RKO (cell line): ENCODE data around the gene RABIF.
A peak's percentile ranks its signal among the peaks of the same experiment; 100 is the strongest.
"Not testable (repeated sequence)": the region's sequence is repeated elsewhere in the genome, so short reads cannot be mapped to it uniquely, and the experiment has no call there.

ENCODE experiments used
- DNase-seq: peaks from one replicate; pipeline ENCODE4 v3.0.0-alpha.2; 2016; ENCODE audit warnings: low spot score

Gene RABIF

GRCh38 chr1:202888531-202889360 is at the start of gene RABIF:
Gene RABIF (minus strand): TSS chr1:202889149. CDS start chr1:202889098, 51 bp downstream.
- peak; percentile 96 for DNase-seq

GRCh38 chr1:202938287-202938925 is 49.5 kb upstream of the RABIF start:
- no peak for DNase-seq

GRCh38 chr1:202936409-202936808 is 47.5 kb upstream of the RABIF start:
- DNase-seq: not testable (repeated sequence)

GRCh38 chr1:202935844-202936243 is 46.9 kb upstream of the RABIF start:
- DNase-seq: no peak

- no peak for DNase-seq
Measured at GRCh38 chr1:202934755-202935154, 45.8 kb upstream of the RABIF start.

GRCh38 chr1:202932476-202932875 is 43.5 kb upstream of the RABIF start:
- DNase-seq: no peak

- DNase-seq: peak; percentile 95
Measured at GRCh38 chr1:202926581-202927491, 37.9 kb upstream of the RABIF start, which contains the start of gene KLHL12. Gene KLHL12 (minus strand): TSS chr1:202927234. CDS start chr1:202925162, 2,072 bp downstream.

GRCh38 chr1:202923533-202923932 is 34.6 kb upstream of the RABIF start:
- no peak for DNase-seq

GRCh38 chr1:202919615-202920014 is 30.7 kb upstream of the RABIF start:
- DNase-seq: no peak

- DNase-seq: no peak
Measured at GRCh38 chr1:202915146-202915545, 26.2 kb upstream of the RABIF start.

- DNase-seq: not testable (repeated sequence)
Measured at GRCh38 chr1:202912476-202912875, 23.5 kb upstream of the RABIF start.

- DNase-seq: no peak
Measured at GRCh38 chr1:202909494-202909893, 20.5 kb upstream of the RABIF start.

- no peak for DNase-seq
Measured at GRCh38 chr1:202908998-202909397, 20.0 kb upstream of the RABIF start.

GRCh38 chr1:202905331-202905730 is 16.4 kb upstream of the RABIF start:
- no peak for DNase-seq

- DNase-seq: not testable (repeated sequence)
Measured at GRCh38 chr1:202903808-202904207, 14.9 kb upstream of the RABIF start.

- DNase-seq: no peak
Measured at GRCh38 chr1:202901555-202901954, 12.6 kb upstream of the RABIF start.

GRCh38 chr1:202892501-202892900 is 3.6 kb upstream of the RABIF start:
- no peak for DNase-seq

GRCh38 chr1:202890392-202890791 is 1.4 kb upstream of the RABIF start:
- no peak for DNase-seq

- peak; percentile 71 for DNase-seq
Measured at GRCh38 chr1:202888221-202888530, 773 bp downstream of the RABIF start.

GRCh38 chr1:202880961-202881460 is 7.9 kb downstream of the RABIF start:
- no peak for DNase-seq

GRCh38 chr1:202880062-202880461 is 8.9 kb downstream of the RABIF start:
- DNase-seq: no peak

- no peak for DNase-seq
Measured at GRCh38 chr1:202879128-202879527, 9.8 kb downstream of the RABIF start.
